HCT116 (cell line): Measurements from ENCODE around the gene FILIP1.

ENCODE experiments used
- ATF3 ChIP-seq: IDR thresholded peaks from 2 replicates; pipeline ENCODE4 v1.6.1; 2012
- CEBPB ChIP-seq: IDR thresholded peaks from 2 replicates; pipeline ENCODE4 v1.6.1; 2012; ENCODE audit warnings: low read depth
- CTCF ChIP-seq, 3 experiments: fragments of 200-600 bp in 1 of 3; sonication (generic) in 1 of 3; IDR thresholded peaks in 2 of 3; conservative IDR thresholded peaks in 1 of 3; 2 replicates each; pipeline ENCODE4 v1.5.1; 2012 to 2017; ENCODE audit warnings: low read depth in 2 of 3, low read length in 2 of 3, antibody characterized with exemption in 1 of 3, borderline replicate concordance in 1 of 3, control low read depth in 1 of 3, mild to moderate bottlenecking in 1 of 3, mixed read lengths in 1 of 3, mixed run types in 1 of 3, moderate library complexity in 1 of 3; ENCODE audit not compliant: insufficient read depth in 1 of 3
- EZH2 ChIP-seq: fragments of 200-600 bp; sonication (generic); IDR thresholded peaks from 2 replicates; pipeline ENCODE4 v1.6.1; 2017; ENCODE audit warnings: antibody characterized with exemption, mixed run types
- EZH2phosphoT487 ChIP-seq: fragments of 200-600 bp; IDR thresholded peaks from 2 replicates; pipeline ENCODE4 v1.6.1; 2018; ENCODE audit warnings: antibody characterized with exemption, borderline replicate concordance
- JUND ChIP-seq: IDR thresholded peaks from 2 replicates; pipeline ENCODE4 v1.6.1; 2012
- POLR2A ChIP-seq: IDR thresholded peaks from 2 replicates; pipeline ENCODE4 v1.7.0; 2011; ENCODE audit warnings: borderline replicate concordance; ENCODE audit not compliant: insufficient read depth, insufficient read length; ENCODE audit errors: extremely low read depth
- RAD21 ChIP-seq: IDR thresholded peaks from 2 replicates; pipeline ENCODE4 v1.6.1; 2012; ENCODE audit warnings: low read depth, mild to moderate bottlenecking
- SIN3A ChIP-seq: IDR thresholded peaks from 2 replicates; pipeline ENCODE4 v1.6.1; 2012; ENCODE audit warnings: low read depth
- YY1 ChIP-seq: IDR thresholded peaks from 2 replicates; pipeline ENCODE4 v1.6.1; 2011; ENCODE audit warnings: low read length, low read depth, moderate library complexity, mild to moderate bottlenecking; ENCODE audit not compliant: insufficient replicate concordance; ENCODE audit errors: extremely low read depth

GRCh38 chr6:75306064-75306463, 187.5 kb downstream of the FILIP1 start:
- TF ChIP-seq POLR2A (no peak), CTCF (IDR thresholded peaks at IDR 0.05 in 2 of 3, conservative IDR thresholded peaks at IDR 0.05 in 1 of 3; ENCODE audit: borderline replicate concordance in 1 of 3, insufficient read depth in 1 of 3, low read depth in 2 of 3, low read length in 2 of 3) (no peak), EZH2phosphoT487 (no peak), SIN3A (no peak), CEBPB (no peak), EZH2 (no peak), JUND (no peak), RAD21 (no peak), YY1 (no peak), ATF3 (no peak)
